SK-N-SH treated with all-trans-retinoic acid at 6 μM for 48 hours (cell line): ENCODE measurements around the gene DSC1.

Experiments
- ATAC-seq: fragments of 200-7000 bp; cut with Tn5 transposase; 3 replicates; pipeline ENCODE4 v1.9.1; 2020; ENCODE audit warnings: mild to moderate bottlenecking, moderate library complexity
- ARNTL ChIP-seq: fragments of 450-650 bp; formaldehyde crosslinking; IDR thresholded peaks from 2 replicates; pipeline ENCODE4 v1.5.0; 2020; ENCODE audit warnings: low read depth, mild to moderate bottlenecking, moderate library complexity, borderline replicate concordance
- BACH2 ChIP-seq: fragments of 250-450 bp; sonication (Bioruptor Pico); IDR thresholded peaks from 2 replicates; pipeline ENCODE4 v1.9.0; 2021; ENCODE audit warnings: mild to moderate bottlenecking, borderline replicate concordance
- CREB5 ChIP-seq: fragments of 250-450 bp; sonication (Bioruptor Pico); IDR thresholded peaks from 2 replicates; pipeline ENCODE4 v1.5.1; 2020; ENCODE audit warnings: low read depth, mild to moderate bottlenecking, moderate library complexity
- CSDC2 ChIP-seq: fragments of 250-450 bp; sonication (Bioruptor Pico); IDR thresholded peaks from 2 replicates; pipeline ENCODE4 v1.5.0; 2020; ENCODE audit warnings: mild to moderate bottlenecking, moderate library complexity
- CSRNP3 ChIP-seq: fragments of 250-450 bp; sonication (Bioruptor Pico); IDR thresholded peaks from 2 replicates; pipeline ENCODE4 v1.5.1; 2021; ENCODE audit warnings: mild to moderate bottlenecking, moderate library complexity
- ESRRG ChIP-seq: fragments of 250-450 bp; sonication (Bioruptor Pico); IDR thresholded peaks from 2 replicates; pipeline ENCODE4 v1.6.1; 2021; ENCODE audit warnings: mild to moderate bottlenecking
- GLIS3 ChIP-seq: fragments of 250-450 bp; sonication (Bioruptor Pico); IDR thresholded peaks from 2 replicates; pipeline ENCODE4 v1.5.0; 2020; ENCODE audit warnings: mild to moderate bottlenecking, moderate library complexity
- ISL1 ChIP-seq: fragments of 250-450 bp; sonication (Bioruptor Pico); IDR thresholded peaks from 2 replicates; pipeline ENCODE4 v2.1.2; 2022; ENCODE audit warnings: mild to moderate bottlenecking, moderate library complexity
- PATZ1 ChIP-seq: fragments of 250-450 bp; sonication (Bioruptor Pico); IDR thresholded peaks from 2 replicates; pipeline ENCODE4 v1.8.0; 2020; ENCODE audit warnings: mild to moderate bottlenecking, moderate library complexity, borderline replicate concordance
- PPARA ChIP-seq: fragments of 250-450 bp; sonication (Bioruptor Pico); IDR thresholded peaks from 2 replicates; pipeline ENCODE4 v1.5.0; 2020; ENCODE audit warnings: mild to moderate bottlenecking, borderline replicate concordance
- RARB ChIP-seq: fragments of 250-450 bp; sonication (Bioruptor Pico); IDR thresholded peaks from 2 replicates; pipeline ENCODE4 v1.8.0; 2021; ENCODE audit warnings: mild to moderate bottlenecking, moderate library complexity
- SNAI2 ChIP-seq: fragments of 250-450 bp; sonication (Bioruptor Pico); IDR thresholded peaks from 2 replicates; pipeline ENCODE4 v1.5.0; 2020; ENCODE audit warnings: mild to moderate bottlenecking, moderate library complexity
- TCF4 ChIP-seq: fragments of 250-450 bp; sonication (Bioruptor Pico); IDR thresholded peaks from 2 replicates; pipeline ENCODE4 v1.8.0; 2021; ENCODE audit warnings: mild to moderate bottlenecking, moderate library complexity, borderline replicate concordance
- TOX ChIP-seq: fragments of 250-450 bp; sonication (Bioruptor Pico); IDR thresholded peaks from 2 replicates; pipeline ENCODE4 v1.8.0; 2021; ENCODE audit warnings: mild to moderate bottlenecking, moderate library complexity, borderline replicate concordance
- TSHZ2 ChIP-seq: fragments of 250-450 bp; sonication (Bioruptor Pico); IDR thresholded peaks from 2 replicates; pipeline ENCODE4 v1.5.0; 2020; ENCODE audit warnings: mild to moderate bottlenecking, moderate library complexity
- ZC3H10 ChIP-seq: fragments of 250-450 bp; sonication (Bioruptor Pico); IDR thresholded peaks from 2 replicates; pipeline ENCODE4 v1.5.1; 2021; ENCODE audit warnings: mild to moderate bottlenecking, moderate library complexity
- ZFP3 ChIP-seq: fragments of 250-450 bp; sonication (Bioruptor Pico); IDR thresholded peaks from 2 replicates; pipeline ENCODE4 v1.5.0; 2020; ENCODE audit warnings: mild to moderate bottlenecking, moderate library complexity
- ZFP30 ChIP-seq: fragments of 450-650 bp; formaldehyde crosslinking; IDR thresholded peaks from 2 replicates; pipeline ENCODE4 v1.5.0; 2022; ENCODE audit warnings: mild to moderate bottlenecking, moderate library complexity
- ZNF565 ChIP-seq: fragments of 450-650 bp; formaldehyde crosslinking; conservative IDR thresholded peaks from 2 replicates; pipeline ENCODE4 v1.5.0; 2020; ENCODE audit warnings: low read depth, mild to moderate bottlenecking, moderate library complexity
- ZNF70 ChIP-seq: fragments of 450-650 bp; formaldehyde crosslinking; IDR thresholded peaks from 2 replicates; pipeline ENCODE4 v1.5.0; 2020; ENCODE audit warnings: mild to moderate bottlenecking, moderate library complexity
- ZNF8 ChIP-seq: fragments of 450-650 bp; formaldehyde crosslinking; IDR thresholded peaks from 2 replicates; pipeline ENCODE4 v1.5.0; 2020; ENCODE audit warnings: mild to moderate bottlenecking, moderate library complexity

The DSC1 gene

GRCh38 chr18:31156821-31157763 is 5.6 kb downstream of the DSC1 start:
- no peak for ATAC-seq
- no peak for TF ChIP-seq CSRNP3
- no peak for TF ChIP-seq ZNF8 (CRISPR knock-in tag)
- no peak for TF ChIP-seq ZNF70 (CRISPR knock-in tag)
- no peak for TF ChIP-seq CSDC2
- TF ChIP-seq TCF4 (CRISPR knock-in tag), result no peak
- TF ChIP-seq PPARA, result no peak
- TF ChIP-seq ESRRG (CRISPR knock-in tag), result no peak
- TF ChIP-seq ZFP3 (CRISPR knock-in tag), result no peak
- no peak for TF ChIP-seq PATZ1 (CRISPR knock-in tag)
- TF ChIP-seq BACH2 (CRISPR knock-in tag), result no peak
- no peak for TF ChIP-seq GLIS3 (CRISPR knock-in tag)

- ATAC-seq, result no peak
- no peak for TF ChIP-seq ZFP3 (CRISPR knock-in tag)
- TF ChIP-seq TSHZ2, result no peak
- TF ChIP-seq ISL1 (CRISPR knock-in tag), result no peak
- no peak for TF ChIP-seq ZNF70 (CRISPR knock-in tag)
- TF ChIP-seq PPARA, result no peak
Measured at GRCh38 chr18:31155498-31155897, 7.2 kb downstream of the DSC1 start.

GRCh38 chr18:31154181-31154580 is 8.5 kb downstream of the DSC1 start:
- TF ChIP-seq ISL1 (CRISPR knock-in tag) (no peak), BACH2 (CRISPR knock-in tag) (no peak), ZFP3 (CRISPR knock-in tag) (no peak), CREB5 (CRISPR knock-in tag) (no peak), ZNF8 (CRISPR knock-in tag) (no peak), ARNTL (no peak), PPARA (no peak), ZC3H10 (CRISPR knock-in tag) (no peak), CSRNP3 (no peak), RARB (CRISPR knock-in tag) (no peak), TCF4 (CRISPR knock-in tag) (no peak), TSHZ2 (no peak), TOX (CRISPR knock-in tag) (no peak), PATZ1 (CRISPR knock-in tag) (no peak), ZNF565 (CRISPR knock-in tag) (no peak), ZFP30 (CRISPR knock-in tag) (no peak), CSDC2 (no peak), SNAI2 (no peak)
- ATAC-seq, result no peak
